ENCODE results near the gene RASSF1. TPM values are rescaled to one million over a fixed set of nuclear protein-coding genes. Genes with fewer than 3 reads are reported as not detected.
A peak's percentile ranks its signal among the peaks of the same experiment; 100 is the strongest.

Gene RASSF1
- total RNA-seq, 1 donor from 2014 or later: 34.9 TPM

DNA sequence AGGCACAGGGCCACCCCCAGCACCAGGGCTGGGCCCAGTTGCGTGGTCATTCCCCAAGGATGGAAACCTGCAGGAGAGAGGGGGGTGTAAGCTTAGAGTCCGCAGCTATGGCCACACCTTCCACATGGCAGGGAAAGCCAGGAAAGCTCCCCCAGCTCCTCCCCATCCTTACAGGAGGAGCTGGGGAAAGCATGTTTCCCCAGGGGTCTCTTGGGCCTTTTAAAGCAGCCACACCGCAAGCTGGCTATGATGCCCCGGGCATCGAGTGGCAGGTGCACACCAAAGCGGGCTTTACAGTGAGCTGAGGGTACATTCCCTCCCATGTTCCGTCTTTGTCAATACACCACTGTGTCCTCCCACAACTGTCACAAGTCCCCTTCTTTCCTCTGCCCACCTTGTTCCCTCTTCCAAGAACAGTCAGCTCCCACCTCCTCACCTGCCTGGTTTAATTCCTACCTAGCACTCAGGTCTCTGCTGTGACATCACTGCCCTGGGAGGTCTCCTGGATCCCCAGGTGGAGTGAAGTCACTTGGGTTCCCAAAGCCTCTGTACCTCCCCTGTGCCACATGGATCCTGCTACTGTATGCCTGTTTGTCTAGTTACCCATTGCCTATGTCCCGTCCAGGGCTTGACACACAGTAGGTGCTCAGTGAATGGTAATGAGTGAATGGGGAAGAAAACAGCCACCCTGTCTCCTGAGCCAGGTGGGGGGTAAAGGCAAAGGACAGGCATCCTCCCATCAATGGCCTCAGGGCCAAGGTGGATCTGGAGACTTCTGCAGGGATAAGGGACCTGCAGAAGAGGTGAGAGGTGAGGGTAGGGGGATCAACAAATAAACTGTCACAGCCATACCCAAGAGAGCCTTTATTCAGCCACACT is 44.8 kb downstream of the RASSF1 start:
- Histone ChIP-seq H3K27me3 (no peaks in the 10 kb centered on the region), H3K9me3 (no peaks in the 10 kb centered on the region), H3K27ac (no peak overlapping the region), H3K36me3 (peaks cover 0 to 10% of the 10 kb centered on the region in 2 donors), H3K4me1 (peaks cover 13 to 35% of the 10 kb centered on the region in 2 donors), H3K4me3 (no peak overlapping the region)
- intact Hi-C loops (cut with DNase I): no loop called here
- no peak for DNase-seq (ENCODE audit: low spot score in 2 of 2)
- TF ChIP-seq, protein P1, sequence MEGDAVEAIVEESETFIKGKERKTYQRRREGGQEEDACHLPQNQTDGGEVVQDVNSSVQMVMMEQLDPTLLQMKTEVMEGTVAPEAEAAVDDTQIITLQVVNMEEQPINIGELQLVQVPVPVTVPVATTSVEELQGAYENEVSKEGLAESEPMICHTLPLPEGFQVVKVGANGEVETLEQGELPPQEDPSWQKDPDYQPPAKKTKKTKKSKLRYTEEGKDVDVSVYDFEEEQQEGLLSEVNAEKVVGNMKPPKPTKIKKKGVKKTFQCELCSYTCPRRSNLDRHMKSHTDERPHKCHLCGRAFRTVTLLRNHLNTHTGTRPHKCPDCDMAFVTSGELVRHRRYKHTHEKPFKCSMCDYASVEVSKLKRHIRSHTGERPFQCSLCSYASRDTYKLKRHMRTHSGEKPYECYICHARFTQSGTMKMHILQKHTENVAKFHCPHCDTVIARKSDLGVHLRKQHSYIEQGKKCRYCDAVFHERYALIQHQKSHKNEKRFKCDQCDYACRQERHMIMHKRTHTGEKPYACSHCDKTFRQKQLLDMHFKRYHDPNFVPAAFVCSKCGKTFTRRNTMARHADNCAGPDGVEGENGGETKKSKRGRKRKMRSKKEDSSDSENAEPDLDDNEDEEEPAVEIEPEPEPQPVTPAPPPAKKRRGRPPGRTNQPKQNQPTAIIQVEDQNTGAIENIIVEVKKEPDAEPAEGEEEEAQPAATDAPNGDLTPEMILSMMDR (IDR thresholded peaks at IDR 0.05): no peak

DNA sequence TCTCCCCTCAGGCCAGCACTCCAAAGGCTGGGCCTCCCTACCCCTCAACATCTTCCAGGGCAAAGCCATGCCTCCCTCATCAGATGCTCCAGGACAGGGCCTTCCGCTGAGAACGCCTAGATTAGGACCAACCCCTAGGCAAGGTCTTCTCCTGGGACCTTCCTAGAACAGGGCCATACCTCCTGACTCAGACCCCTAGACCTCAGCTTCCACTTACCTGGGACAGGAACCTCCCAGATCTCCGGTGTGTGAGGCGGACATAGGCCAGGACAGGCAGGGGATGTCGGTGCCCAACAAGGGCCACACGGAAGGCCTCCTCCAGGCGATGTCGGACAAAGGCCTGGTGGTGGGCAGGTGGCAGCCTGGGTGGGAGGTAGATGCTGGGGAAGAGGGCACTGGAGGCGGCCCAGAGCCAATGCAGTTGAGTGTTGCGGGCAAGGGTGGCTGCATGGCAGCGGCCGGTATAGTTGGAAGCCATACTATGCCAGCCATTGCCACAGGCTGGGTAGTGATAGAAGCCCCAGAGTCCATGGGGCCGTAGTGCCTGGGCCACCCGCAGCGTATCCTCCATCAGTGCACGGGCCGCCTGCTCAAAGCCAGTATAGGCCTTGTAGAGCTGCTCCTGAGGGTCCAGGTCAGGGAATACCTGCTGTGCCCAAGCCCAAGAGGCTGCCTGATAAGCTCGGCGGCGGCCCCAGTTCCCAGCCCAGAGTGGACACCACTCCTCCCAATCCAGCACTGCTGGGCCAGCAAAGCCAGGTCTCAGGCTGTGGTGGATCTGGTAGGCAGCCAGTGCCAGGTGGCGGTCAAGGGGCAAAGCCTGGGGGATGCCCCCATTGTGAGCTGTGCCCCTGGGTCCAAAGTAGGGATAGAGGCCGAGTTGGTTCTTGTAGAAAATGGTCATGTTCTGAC is 45.9 kb downstream of the RASSF1 start:
- Histone ChIP-seq H3K4me1 (peaks cover 6 to 32% of the 10 kb centered on the region in 2 donors), H3K27me3 (no peaks in the 10 kb centered on the region), H3K36me3 (peaks cover 0 to 14% of the 10 kb centered on the region in 2 donors), H3K9me3 (no peaks in the 10 kb centered on the region), H3K27ac (no peak overlapping the region), H3K4me3 (no peak overlapping the region)
- no peak for DNase-seq (ENCODE audit: low spot score in 2 of 2)
- TF ChIP-seq, protein P1 (IDR thresholded peaks at IDR 0.05): no peak
- intact Hi-C loops (cut with DNase I): no loop called here

DNA sequence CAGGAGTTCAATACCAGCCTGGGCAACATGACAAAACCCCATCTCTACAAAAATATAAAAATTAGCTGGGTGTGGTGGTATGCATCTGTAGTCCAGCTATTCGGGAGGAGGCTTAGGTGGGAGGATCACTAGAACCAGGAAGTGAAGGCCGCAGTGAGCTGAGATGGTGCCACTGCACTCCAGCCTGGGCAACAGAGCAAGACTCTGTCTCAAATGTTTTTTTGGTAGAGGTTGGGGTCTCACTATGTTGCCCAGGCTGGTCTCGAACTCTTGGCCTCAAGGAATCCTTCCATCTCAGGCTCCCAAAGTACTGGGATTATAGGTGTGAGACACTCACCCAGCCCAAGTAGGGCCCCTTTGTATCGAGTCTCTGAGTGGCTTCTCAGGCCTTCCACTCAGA is 46.5 kb downstream of the RASSF1 start:
- peaks cover 6 to 32% of the 10 kb centered on the region in 2 donors for H3K4me1 ChIP-seq
- peak overlapping the region in 1 of 2 donors; percentile 84 for H3K27ac ChIP-seq
- intact Hi-C loops (cut with DNase I): no loop called here
- H3K4me3 ChIP-seq: no peak overlapping the region
- DNase-seq (ENCODE audit: low spot score in 2 of 2): no peak
- TF ChIP-seq, protein P1 (IDR thresholded peaks at IDR 0.05): no peak
- peaks cover 5 to 20% of the 10 kb centered on the region in 2 donors for H3K36me3 ChIP-seq
- no peaks in the 10 kb centered on the region for H3K9me3 ChIP-seq
- no peaks in the 10 kb centered on the region for H3K27me3 ChIP-seq

DNA sequence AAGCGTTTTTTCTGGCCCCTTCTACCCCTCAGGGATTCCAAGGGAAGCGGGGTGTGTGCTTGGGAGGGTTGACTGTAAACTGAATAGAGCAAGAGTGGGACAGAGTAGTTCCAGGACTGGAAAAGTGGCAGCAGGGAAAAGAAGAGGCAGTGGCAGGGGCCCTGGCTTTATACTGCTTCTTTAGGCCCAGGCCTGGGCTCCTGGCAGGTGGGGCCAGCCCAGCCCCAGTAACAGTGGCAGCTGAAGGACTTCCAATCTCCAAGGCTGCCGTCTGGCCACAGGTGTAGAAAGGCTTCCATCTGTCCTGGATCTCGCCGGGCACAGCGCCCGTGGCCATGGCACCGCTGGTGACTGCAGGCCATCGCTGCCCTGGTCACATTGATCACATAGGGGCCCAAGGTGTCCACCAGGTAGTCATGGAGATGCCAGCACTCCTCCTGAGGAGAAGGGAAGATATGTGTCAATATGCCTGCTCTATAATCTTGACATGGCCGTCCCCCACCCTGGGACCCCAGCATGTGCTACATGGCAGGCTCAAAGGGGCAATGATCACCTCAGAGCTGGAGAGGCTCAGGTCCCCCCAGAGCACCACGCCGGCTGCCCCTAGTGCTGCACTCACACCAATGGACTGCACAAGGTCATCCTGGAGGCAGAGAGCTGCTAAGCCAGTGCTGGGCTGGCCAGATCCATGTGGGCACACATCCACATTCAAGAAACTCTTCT is 47.4 kb downstream of the RASSF1 start:
- Histone ChIP-seq H3K27me3 (no peaks in the 10 kb centered on the region), H3K4me1 (peaks cover under 1 to 25% of the 10 kb centered on the region in 2 donors), H3K4me3 (peak overlapping the region; percentile 82 to 84), H3K36me3 (peaks cover 12 to 29% of the 10 kb centered on the region in 2 donors), H3K27ac (peak overlapping the region; percentile 84 to 89), H3K9me3 (no peaks in the 10 kb centered on the region)
- peak in 1 of 2 donors; percentile 62 for DNase-seq (ENCODE audit: low spot score in 2 of 2)
- intact Hi-C loops (cut with DNase I): no loop called here
- TF ChIP-seq, protein P1 (IDR thresholded peaks at IDR 0.05): no peak

Data from ascending aorta (tissue), 2 donors.